Colonic mucosa (tissue), 4 donors: ENCODE data around the gene MED29. TPM values are rescaled to one million over a fixed set of nuclear protein-coding genes. Genes with fewer than 3 reads are reported as not detected.

ENCODE experiments used
- DNase-seq: peaks from one replicate; pipeline ENCODE4 v3.0.0-alpha.2; 2020
- H3K27ac ChIP-seq: fragments of 200-600 bp; one replicate; pipeline ENCODE4 v1.8.0; 2021
- H3K27me3 ChIP-seq: fragments of 200-600 bp; one replicate; pipeline ENCODE4 v1.8.0; 2021
- H3K36me3 ChIP-seq: fragments of 200-600 bp; one replicate; pipeline ENCODE4 v1.8.0; 2021
- H3K4me1 ChIP-seq: fragments of 200-600 bp; one replicate; pipeline ENCODE4 v1.8.0; 2021; ENCODE audit warnings: mild to moderate bottlenecking
- H3K4me3 ChIP-seq: fragments of 200-600 bp; one replicate; pipeline ENCODE4 v1.8.0; 2021
- H3K9ac ChIP-seq, 2 donors: one replicate each; pipeline ENCODE4 v1.7.0; 2013; ENCODE audit warnings: control low read depth in 2 of 2, low read depth in 2 of 2, low read length in 2 of 2
- H3K9me3 ChIP-seq: fragments of 200-600 bp; one replicate; pipeline ENCODE4 v1.8.0; 2021
- CTCF ChIP-seq: fragments of 200-600 bp; IDR thresholded peaks from one replicate; pipeline ENCODE4 v1.8.0; 2022; ENCODE audit warnings: antibody characterized with exemption, mild to moderate bottlenecking
- intact Hi-C: fragments of 100-400 bp; cut with DNase I; formaldehyde crosslinking; loops from one replicate; pipeline ENCODE4 v1.14.1; 2022
- total RNA-seq, 2 donors: library from RNA; stranded (reverse); fragmentation: NEBNext Ultra II Directional in 1 of 2; extraction: Animal tissue kit (Norgen Biotek cat#: 25700) in 1 of 2; gene quantifications; one replicate each; pipeline ENCODE4 v1.2.1, GENCODE V29; 2021
- donor health status: healthy.
- donor health status: DM: no; HTN: no; CAD: no.
- donor health status: DM: no; HTN: no; CAD: no.

The MED29 gene
- total RNA-seq, 2 donors from 2014 or later = 22.8 to 37.5 TPM

GRCh38 chr19:39401070-39401548 is 9.9 kb downstream of the MED29 start:
- no peaks in the 10 kb centered on the region for H3K36me3 ChIP-seq
- peaks cover 24% of the 10 kb centered on the region for H3K4me1 ChIP-seq
- no peak overlapping the region for H3K4me3 ChIP-seq
- H3K27ac ChIP-seq = peak overlapping the region; percentile 100
- no peaks in the 10 kb centered on the region for H3K27me3 ChIP-seq
- no peak for TF ChIP-seq CTCF
- intact Hi-C loops = no loop called here
- peak overlapping the region; percentile 88 to 96 for H3K9ac ChIP-seq
- no peaks in the 10 kb centered on the region for H3K9me3 ChIP-seq
- DNase-seq = no peak

GRCh38 chr19:39401549-39402345 is 10.6 kb downstream of the MED29 start:
- H3K9ac ChIP-seq = peak overlapping the region; percentile 88 to 96
- H3K9me3 ChIP-seq = no peaks in the 10 kb centered on the region
- H3K27me3 ChIP-seq = no peaks in the 10 kb centered on the region
- peak overlapping the region; percentile 100 for H3K27ac ChIP-seq
- H3K4me3 ChIP-seq = no peak overlapping the region
- intact Hi-C loops = no loop called here
- no peaks in the 10 kb centered on the region for H3K36me3 ChIP-seq
- H3K4me1 ChIP-seq = peaks cover 24% of the 10 kb centered on the region
- TF ChIP-seq CTCF = no peak
- peak; percentile 87 for DNase-seq

- intact Hi-C loops = no loop called here
- Histone ChIP-seq H3K9me3 (no peaks in the 10 kb centered on the region), H3K27ac (peak overlapping the region; percentile 100), H3K9ac (peak overlapping the region; percentile 88 to 96), H3K36me3 (peaks cover 2% of the 10 kb centered on the region), H3K4me1 (peaks cover 24% of the 10 kb centered on the region), H3K27me3 (no peaks in the 10 kb centered on the region), H3K4me3 (peak overlapping the region; percentile 34)
- TF ChIP-seq CTCF = no peak
- DNase-seq = peak; percentile 93
Measured at GRCh38 chr19:39402346-39403300, 11.4 kb downstream of the MED29 start.

DNA sequence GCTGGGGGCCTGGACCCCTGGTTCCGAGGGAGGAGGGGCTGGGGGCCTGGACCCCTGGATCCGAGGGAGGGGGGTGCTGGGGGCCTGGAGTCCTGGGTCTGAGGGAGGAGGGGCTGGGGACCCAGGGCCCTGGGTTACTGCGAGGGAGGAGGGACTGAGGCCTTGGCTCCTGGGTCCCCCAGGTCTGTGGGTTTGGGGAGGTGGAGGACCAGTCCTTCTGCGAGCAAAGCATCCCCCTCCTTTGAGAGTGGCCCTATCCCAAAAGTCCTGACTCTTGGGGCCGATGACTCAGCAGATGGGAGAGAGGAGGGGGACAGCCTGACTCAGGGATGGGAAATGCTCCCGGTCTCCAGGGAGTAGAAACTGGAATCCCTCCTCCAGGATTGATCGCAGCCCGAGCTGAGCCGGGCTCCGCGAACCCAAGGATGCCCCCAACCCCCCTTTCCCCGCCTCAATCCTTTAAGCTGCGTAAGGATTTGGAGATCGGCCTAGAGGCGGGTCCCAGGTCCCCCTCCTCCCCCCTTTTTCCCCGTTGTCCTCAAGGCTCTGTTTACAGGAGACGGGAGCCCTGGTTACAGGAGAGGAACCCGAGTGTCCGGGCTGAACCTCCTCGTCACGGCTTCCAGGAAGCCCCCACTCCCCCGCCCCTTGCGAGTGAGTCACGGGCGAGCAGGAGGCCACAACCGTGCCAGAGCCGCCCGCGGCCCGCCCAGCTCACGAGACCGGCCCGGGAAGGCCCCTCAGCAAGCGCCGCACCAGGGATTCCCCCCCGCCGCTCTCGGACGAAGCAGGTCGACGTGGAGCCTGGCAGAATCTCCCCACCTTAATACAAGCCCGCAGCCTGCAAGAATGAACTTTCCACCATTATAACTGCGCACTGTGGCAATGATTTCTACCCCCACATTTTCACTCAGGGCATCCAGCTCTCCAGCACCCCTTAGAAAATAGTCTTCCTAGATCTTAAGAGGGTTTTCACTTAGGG is 12.4 kb downstream of the MED29 start:
- Histone ChIP-seq H3K36me3 (peaks cover 10% of the 10 kb centered on the region), H3K27ac (peak overlapping the region; percentile 100), H3K9me3 (no peaks in the 10 kb centered on the region), H3K27me3 (no peaks in the 10 kb centered on the region), H3K4me3 (peak overlapping the region; percentile 34), H3K4me1 (peaks cover 18% of the 10 kb centered on the region), H3K9ac (peak overlapping the region; percentile 88 to 96)
- intact Hi-C loops = no loop called here
- peak; percentile 97 for DNase-seq
- no peak for TF ChIP-seq CTCF
